Measurements from ENCODE around the gene SARS1.

Gene SARS1

GRCh38 chr1:109229531-109230127, 15.9 kb downstream of the SARS1 start:
- DNase-seq = no peak

GRCh38 chr1:109231066-109231465, 17.3 kb downstream of the SARS1 start:
- DNase-seq = no peak

GRCh38 chr1:109235137-109235536, 21.4 kb downstream of the SARS1 start:
- no peak for DNase-seq

- DNase-seq = no peak
Observed at GRCh38 chr1:109237512-109237911, 23.8 kb downstream of the SARS1 start.

- no peak for DNase-seq
Observed at GRCh38 chr1:109238382-109238781, 24.7 kb downstream of the SARS1 start.

- no peak for DNase-seq
Observed at GRCh38 chr1:109239047-109239408, 25.3 kb downstream of the SARS1 start.

- DNase-seq = no peak
Observed at GRCh38 chr1:109239409-109240068, 25.8 kb downstream of the SARS1 start.

GRCh38 chr1:109240158-109241152, 26.7 kb downstream of the SARS1 start:
- DNase-seq = no peak

GRCh38 chr1:109241344-109241743, 27.6 kb downstream of the SARS1 start:
- no peak for DNase-seq

- DNase-seq = no peak
Observed at GRCh38 chr1:109241841-109242345, 28.2 kb downstream of the SARS1 start.

- no peak for DNase-seq
Observed at GRCh38 chr1:109242387-109242786, 28.7 kb downstream of the SARS1 start.

- DNase-seq = no peak
Observed at GRCh38 chr1:109243221-109243620, 29.5 kb downstream of the SARS1 start.

GRCh38 chr1:109243860-109244552, 30.3 kb downstream of the SARS1 start:
- no peak for DNase-seq

GRCh38 chr1:109246141-109246551, 32.4 kb downstream of the SARS1 start:
- DNase-seq = no peak

- DNase-seq = no peak
Observed at GRCh38 chr1:109247401-109248365, 34.0 kb downstream of the SARS1 start.

- DNase-seq = no peak
Observed at GRCh38 chr1:109248444-109248796, 34.7 kb downstream of the SARS1 start.

GRCh38 chr1:109248797-109249629, 35.3 kb downstream of the SARS1 start, which contains the start of gene CELSR2:
CELSR2 (plus strand) TSS chr1:109249539; CDS start chr1:109250080, 541 bp downstream.
- peak; percentile 55 for DNase-seq

- DNase-seq = no peak
Observed at GRCh38 chr1:109249654-109250401, 36.1 kb downstream of the SARS1 start.

GRCh38 chr1:109250454-109251276, 36.9 kb downstream of the SARS1 start:
- DNase-seq = no peak
